Measurements from ENCODE around the gene SRSF6. TPM values are rescaled to one million over a fixed set of nuclear protein-coding genes. Genes with fewer than 3 reads are reported as not detected.
A peak's percentile ranks its signal among the peaks of the same experiment; 100 is the strongest.

SRSF6 gene
- total RNA-seq, 1 experiment from 2014 or later = 335 TPM

- no peaks in the 10 kb centered on the region for H3K27me3 ChIP-seq (replicated peaks; ENCODE audit: control insufficient read depth, insufficient read depth, low read length)
- intact Hi-C loops (cut with micrococcal nuclease; ENCODE audit: unreplicated experiment) = no loop called here
- TF ChIP-seq CTCF (IDR thresholded peaks at IDR 0.05; ENCODE audit: insufficient read depth in 1 of 2, low read depth in 1 of 2, low read length in 1 of 2, severe bottlenecking in 1 of 2, unreplicated experiment in 1 of 2) = no peak
- H3K9me3 ChIP-seq = no peaks in the 10 kb centered on the region
- DNase-seq = no peak
- no peaks in the 10 kb centered on the region for H3K36me3 ChIP-seq (ENCODE audit: control insufficient read depth, insufficient read depth, low read length)
- Mint-ChIP-seq H3K4me1 (ENCODE audit: low read depth, unreplicated experiment) (no peaks in the 10 kb centered on the region), H3K27ac (ENCODE audit: unreplicated experiment) (no peak overlapping the region), H3K4me3 (ENCODE audit: unreplicated experiment) (no peak overlapping the region), H3K36me3 (ENCODE audit: insufficient read depth, unreplicated experiment) (no peaks in the 10 kb centered on the region), H3K9me3 (ENCODE audit: unreplicated experiment) (no peaks in the 10 kb centered on the region), H3K27me3 (ENCODE audit: insufficient read depth, unreplicated experiment) (no peaks in the 10 kb centered on the region)
- no TSS peak for BruUV-seq (replicated peaks)
- ChIA-PET POLR2A (no interaction called here), CTCF (interaction anchor here (0.7 kb wide), 1 partner anchor 283 kb away, joined by 5 read pairs; no protein-coding TSS in a partner anchor)
- H3K4me3 ChIP-seq (ENCODE audit: low read depth, low read length) = no peak overlapping the region
- no peaks in the 10 kb centered on the region for H3K4me1 ChIP-seq
Measured at GRCh38 chr20:43511879-43512278, 54.2 kb downstream of the SRSF6 start.

GRCh38 chr20:43513372-43513930 is 55.8 kb downstream of the SRSF6 start:
- TF ChIP-seq CTCF (IDR thresholded peaks at IDR 0.05; ENCODE audit: insufficient read depth in 1 of 2, low read depth in 1 of 2, low read length in 1 of 2, severe bottlenecking in 1 of 2, unreplicated experiment in 1 of 2) = no peak
- TSS peak; percentile 47 for BruUV-seq (replicated peaks)
- intact Hi-C loops (cut with micrococcal nuclease; ENCODE audit: unreplicated experiment) = no loop called here
- no peaks in the 10 kb centered on the region for H3K27me3 ChIP-seq (replicated peaks; ENCODE audit: control insufficient read depth, insufficient read depth, low read length)
- H3K36me3 ChIP-seq (ENCODE audit: control insufficient read depth, insufficient read depth, low read length) = no peaks in the 10 kb centered on the region
- CTCF ChIA-PET = interaction anchor here (0.7 kb wide), 1 partner anchor 65 kb away, joined by 3 read pairs; no protein-coding TSS in a partner anchor
- Mint-ChIP-seq H3K4me3 (ENCODE audit: unreplicated experiment) (peak overlapping the region; percentile 85), H3K36me3 (ENCODE audit: insufficient read depth, unreplicated experiment) (no peaks in the 10 kb centered on the region), H3K27ac (ENCODE audit: unreplicated experiment) (no peak overlapping the region), H3K4me1 (ENCODE audit: low read depth, unreplicated experiment) (no peaks in the 10 kb centered on the region), H3K9me3 (ENCODE audit: unreplicated experiment) (no peaks in the 10 kb centered on the region), H3K27me3 (ENCODE audit: insufficient read depth, unreplicated experiment) (no peaks in the 10 kb centered on the region)
- peak overlapping the region; percentile 41 for H3K4me3 ChIP-seq (ENCODE audit: low read depth, low read length)
- H3K9me3 ChIP-seq = no peaks in the 10 kb centered on the region
- DNase-seq = no peak
- no peaks in the 10 kb centered on the region for H3K4me1 ChIP-seq
- POLR2A ChIA-PET = interaction anchor here (1.1 to 2.5 kb wide), 2 partner anchors 56 to 140 kb away, joined by 3 to 10 read pairs; partner anchors contain the start of gene SRSF6

Other genes starting within 250 kb of the SRSF6 start
- gene L3MBTL1, start 49.8 kb downstream of the SRSF6 start, total RNA-seq (2022) = 8.4 and 11.5 TPM in 2 replicates
- gene SGK2, start 101.1 kb downstream of the SRSF6 start, total RNA-seq (2022) = 5.2 and 6.6 TPM in 2 replicates
- gene IFT52, start 133.0 kb downstream of the SRSF6 start, total RNA-seq (2022) = 56.1 and 70.5 TPM in 2 replicates
- gene MYBL2, start 209.2 kb downstream of the SRSF6 start, total RNA-seq (2022) = 318 and 345 TPM in 2 replicates